ENCODE measurements around the gene EYA2.
"Not testable (repeated sequence)": the region's sequence is repeated elsewhere in the genome, so short reads cannot be mapped to it uniquely, and the experiment has no call there.

EYA2 gene

DNA sequence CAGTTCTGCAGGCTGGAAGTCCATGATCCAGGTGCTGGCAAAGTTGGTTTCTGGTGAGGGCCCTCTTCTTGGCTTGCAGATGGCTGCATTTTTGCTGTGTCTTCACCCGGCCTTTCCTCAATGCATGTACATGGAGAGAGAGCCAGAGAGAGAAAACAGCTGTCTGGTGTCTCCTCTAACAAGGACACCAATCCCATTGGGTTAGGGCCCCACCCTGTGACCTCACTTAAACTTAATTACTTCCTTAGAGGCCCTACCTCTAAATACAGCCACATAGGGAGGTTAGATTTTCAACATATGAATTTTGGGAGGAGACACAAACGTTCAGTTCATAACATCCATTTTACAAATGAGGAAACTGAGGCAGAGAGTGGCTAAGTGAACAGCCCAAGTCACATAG is 259.4 kb downstream of the EYA2 start:
- no peak for DNase-seq

DNA sequence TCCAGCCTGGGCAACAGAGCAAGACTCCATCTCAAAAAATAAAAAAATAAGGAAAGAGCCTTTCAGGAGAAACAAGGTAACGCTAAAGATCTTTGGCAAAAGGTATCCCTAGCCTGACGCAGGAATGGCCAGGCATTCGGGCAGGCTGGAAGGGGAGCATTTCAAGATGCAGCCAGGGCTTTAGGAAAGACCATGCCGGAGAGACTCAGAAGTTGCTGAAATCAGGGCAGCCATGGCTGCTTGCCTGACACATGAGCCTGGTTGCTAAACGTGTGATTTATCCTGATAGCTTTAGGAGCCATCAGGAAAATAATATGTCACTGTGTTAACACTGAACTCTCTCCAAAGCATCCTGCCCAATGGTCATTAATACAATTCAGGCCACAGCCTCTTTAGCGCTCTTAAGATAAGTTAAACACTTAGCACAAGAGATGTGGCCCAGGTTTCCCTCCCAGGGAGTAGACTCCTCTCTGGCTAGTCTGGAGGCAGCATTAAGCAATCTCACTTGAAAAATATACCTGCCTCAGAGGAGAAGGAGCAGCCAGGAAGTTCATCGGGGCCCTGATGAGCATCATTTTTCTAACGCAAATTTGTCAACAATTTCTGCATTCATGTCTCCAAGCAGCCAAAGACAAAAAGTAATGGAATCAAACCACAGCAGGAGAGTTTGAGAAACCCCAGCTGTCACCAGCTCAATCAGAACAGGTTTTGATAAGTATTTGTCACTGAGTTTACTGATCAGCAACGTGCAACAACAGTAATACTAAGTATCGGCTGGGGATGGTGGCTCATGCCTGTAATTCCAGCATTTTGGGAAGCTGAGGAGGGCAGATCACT is 261.9 kb downstream of the EYA2 start:
- no peak for DNase-seq

DNA sequence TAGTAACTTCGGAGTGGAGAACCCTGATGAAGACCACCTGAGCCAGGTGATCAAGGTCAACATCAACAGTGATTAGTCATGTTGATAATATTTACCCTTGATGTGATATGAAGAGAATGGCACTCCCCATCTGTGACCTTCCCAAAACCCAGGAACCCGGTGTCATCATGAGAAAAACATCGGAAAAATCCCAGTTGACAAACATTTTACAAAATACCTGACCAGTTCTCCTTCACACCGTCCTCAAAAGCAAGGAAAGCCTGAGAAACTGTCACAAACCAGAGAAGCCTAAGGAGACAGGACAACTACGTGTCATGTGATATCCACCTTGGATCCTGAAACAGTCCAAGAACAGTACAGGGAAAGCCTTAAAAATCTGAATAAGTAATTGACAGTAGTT is 264.5 kb downstream of the EYA2 start:
- DNase-seq, result no peak

DNA sequence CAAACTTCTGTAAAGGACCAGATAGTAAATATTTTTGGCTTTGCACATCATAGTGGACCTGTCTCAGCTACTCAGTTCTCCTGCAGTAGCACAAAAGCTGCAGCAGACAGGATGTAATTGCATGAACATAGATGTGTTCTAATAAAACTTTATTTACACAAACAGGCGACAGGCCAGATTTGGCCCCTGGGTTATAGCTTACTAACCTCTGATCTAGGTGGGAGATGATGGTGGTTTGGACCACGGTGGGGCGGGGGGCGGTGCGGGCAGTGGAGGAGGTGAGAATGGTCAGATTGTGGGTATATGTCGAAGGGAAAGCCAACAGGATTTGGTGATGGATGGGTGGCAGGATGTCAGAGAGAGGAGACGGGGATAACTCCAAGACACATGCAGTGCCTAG is 265.6 kb downstream of the EYA2 start:
- DNase-seq, result no peak

DNA sequence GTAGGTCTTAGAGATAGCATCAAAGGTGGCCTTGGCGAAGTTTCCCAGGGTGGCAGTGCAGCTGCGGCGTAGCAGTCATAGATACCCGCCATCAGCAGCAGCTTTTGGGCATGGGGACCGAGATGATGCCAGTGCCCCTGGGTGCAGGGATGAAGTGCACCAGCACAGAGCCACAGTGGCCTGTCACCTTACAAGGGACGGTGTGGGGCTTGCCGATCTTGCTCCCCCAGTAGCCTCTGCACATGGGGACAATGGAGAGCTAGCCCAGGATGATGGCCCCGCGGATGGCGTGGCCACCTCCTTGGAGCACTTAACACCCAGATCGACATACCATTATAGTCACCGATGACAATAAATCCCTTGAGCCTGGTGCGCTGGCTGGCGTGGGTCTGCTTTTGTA is 266.3 kb downstream of the EYA2 start:
- no peak for DNase-seq

DNA sequence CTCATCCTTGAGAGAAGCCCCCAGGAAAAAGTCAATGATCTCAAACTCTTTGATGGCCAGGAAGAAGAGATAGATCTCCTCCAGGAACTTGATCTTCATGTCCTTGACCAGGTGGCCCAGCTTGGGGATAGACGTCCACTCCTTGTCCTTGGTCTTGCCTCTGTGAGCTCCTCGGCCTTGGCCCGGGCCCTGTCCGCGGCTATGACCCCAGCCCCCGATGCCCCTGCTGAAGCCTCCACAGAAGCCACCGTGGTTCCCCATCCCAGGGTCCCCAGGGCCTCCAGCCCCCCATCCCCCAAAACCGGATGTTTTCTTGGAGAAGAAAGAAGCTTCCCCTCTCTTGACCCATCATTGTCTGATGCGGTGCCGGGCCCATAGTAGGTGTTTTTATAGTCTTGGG is 266.8 kb downstream of the EYA2 start:
- DNase-seq, result no peak

DNA sequence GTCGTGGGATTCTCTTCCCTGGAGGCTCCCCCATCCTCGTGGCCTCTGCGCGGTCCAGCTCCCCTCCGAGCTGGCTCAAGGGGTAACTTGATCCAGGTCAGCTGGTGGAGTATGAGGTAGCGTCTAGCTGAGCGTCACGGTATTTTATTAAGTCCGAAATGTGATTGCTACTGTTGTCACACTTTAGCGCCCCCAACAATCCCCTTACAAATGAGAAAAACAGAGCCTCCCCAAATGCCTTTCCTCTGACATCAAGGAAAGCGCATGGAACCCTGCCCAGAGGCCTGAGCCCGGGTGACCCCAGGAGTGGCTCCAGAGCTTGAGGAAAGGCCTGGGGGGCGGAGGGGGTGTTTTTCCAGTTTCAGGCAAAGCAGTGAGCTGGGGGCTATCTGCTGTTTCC is 269.5 kb downstream of the EYA2 start:
- DNase-seq, result no peak

DNA sequence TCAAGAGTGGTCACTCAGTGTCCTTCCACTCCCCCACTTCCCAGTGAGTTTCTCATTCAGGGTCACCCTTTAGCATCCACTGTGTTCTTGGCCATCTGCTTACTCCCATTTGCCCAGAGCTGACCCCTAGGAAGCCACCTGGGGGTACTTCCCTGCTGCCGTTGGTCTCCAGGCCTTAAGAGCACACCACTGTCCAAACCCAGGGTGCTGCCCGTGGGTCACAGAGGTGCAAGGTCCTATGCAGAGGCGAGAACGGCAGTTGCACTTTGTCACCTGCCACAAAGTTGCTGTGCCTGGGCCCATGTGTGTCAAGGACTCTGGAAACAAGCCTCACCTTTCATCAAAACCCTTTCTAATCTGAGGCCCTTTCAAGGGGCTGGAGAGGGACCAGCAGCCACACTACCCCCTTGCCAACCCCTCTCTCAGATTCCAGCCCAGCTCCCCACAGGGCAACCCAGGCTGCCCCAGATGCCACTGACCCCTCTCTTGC is 270.8 kb downstream of the EYA2 start:
- DNase-seq, result no peak

DNA sequence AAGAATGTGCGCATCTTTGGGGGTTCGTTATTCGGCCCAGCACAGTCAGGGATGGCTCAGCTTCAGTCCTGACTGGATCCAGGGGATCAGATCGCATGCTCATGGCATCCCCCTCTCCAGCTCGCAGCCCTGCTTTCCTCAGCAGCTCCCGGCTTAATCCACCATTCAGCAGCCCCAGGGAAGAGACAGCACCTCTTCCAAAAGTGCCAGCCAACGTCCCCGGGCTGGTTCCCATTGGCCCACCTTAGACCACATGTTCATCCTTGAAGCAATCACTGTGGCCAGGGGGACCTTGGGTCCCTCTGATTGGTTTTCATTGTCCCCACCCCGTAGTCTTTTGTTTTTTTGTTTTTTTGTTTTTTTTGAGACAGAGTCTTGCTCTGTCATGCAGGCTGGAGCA is 273.2 kb downstream of the EYA2 start:
- no peak for DNase-seq

DNA sequence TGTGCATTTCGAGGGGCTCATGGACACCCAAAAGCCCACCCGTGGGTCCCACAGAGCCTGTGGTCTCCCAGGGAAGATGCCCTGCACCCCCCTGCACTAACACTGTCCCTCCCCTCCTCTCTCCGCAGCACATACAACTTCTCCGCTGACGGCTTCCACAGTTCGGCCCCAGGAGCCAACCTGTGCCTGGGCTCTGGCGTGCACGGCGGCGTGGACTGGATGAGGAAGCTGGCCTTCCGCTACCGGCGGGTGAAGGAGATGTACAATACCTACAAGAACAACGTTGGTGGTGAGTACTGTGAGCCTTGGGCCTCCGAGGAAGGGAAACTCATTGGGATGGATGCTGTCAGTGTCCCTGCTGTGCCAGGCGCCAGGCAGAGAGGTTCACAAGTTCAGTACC is 277.9 kb downstream of the EYA2 start:
- DNase-seq, result no peak

DNA sequence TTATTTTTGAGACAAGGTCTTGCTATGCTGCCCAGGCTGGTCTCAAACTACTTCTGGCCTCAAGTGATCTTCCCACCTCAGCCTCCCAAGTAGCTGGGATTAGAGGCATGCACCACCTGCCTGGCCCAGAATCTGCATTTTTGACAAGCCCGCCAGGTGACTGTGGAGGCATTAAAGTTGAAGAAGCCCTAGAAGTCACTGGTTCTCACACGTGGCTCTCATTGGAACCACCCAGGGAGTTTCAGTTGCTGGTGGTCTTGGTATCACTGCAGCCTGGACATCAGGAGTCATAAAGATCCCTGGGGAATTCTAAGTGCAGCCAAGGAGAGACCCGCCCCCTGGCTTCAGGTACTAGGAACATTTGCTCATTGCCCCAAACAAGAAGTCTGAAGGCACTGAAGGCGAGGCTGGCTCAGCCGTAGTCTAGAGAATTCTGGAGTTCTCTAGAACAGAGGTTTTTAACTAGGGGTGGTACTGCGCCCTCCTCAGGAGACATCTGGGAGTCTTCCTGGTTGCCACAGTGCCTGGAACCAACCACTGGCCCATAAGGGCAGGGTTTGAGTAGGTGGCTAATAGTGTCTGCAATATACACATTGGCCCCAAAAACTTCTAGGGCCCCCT is 279.1 kb downstream of the EYA2 start:
- DNase-seq, result no peak

DNA sequence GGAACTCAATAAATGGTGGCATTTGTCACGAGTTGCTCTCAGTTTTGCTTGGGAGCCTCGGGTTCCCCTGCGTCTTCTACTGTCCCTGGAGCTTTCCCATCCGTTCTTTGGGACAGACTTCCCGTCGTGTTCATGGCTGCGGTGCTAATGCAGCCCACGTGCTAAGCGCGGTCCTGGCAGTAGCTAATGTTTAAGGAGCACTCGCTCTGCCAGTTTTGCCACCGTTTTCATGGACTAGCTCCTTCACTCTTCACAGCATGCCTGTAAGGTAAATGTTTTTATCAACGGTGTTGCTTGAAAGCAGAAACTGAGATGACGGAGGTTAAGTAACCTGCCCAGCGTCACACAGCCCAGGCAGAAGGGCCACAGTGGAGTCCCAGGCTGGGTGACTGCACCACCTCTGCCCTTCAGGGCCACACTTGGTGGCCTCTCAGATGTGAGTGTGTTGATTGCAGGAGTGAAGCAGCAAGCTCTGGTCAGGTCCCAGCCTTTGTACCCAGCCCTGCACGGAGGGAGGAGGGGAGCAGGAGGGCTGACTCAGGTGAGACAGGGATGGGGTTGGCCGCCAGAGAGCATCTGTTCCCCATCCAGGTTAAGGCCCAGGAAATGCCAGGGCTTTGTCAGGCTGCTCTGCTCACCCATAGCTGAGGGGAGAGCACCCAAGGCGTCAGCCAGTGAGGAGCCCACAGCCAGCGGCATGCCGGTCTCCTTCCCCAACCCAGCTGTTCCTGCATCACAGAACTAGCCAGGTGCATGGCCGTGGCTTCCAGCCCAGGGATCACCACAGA is 280.0 kb downstream of the EYA2 start:
- no peak for DNase-seq

DNA sequence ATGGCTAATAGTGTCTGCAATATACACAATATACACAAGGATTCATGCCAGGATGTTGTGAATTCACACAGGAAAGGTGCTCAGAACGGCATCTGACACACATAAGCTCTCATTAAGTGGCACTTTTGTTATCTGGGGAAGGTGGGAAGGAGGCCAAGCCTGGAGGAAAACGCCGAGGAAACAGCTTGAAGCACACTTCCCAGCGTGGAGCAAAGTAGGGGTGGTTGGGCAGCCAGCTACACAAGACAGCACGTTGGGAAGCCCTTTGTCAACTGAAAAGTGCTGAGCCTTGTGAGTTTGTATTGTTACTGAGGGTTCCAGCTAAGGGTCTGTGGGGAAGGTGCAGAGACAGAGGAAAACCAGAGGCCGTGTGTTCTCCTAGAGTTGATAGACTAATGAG is 280.9 kb downstream of the EYA2 start:
- no peak for DNase-seq

DNA sequence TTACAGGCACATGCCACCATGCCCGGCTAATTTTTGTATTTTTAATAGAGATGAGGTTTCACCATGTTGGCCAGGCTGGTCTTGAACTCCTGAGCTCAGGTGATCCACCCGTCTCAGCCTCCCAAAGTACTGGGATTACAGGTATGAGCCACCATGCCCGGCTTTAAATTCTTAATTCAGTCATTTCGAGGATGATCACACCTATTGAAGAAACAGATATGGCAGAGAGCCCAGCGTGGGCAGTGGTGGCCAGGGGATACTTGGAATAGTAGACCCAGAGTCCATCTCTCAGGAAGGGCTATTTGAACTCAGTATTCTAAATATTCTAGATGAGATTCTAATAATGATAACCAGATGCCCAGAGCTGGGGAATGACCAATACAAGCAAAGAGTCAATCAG is 281.6 kb downstream of the EYA2 start:
- not testable (repeated sequence) for DNase-seq

DNA sequence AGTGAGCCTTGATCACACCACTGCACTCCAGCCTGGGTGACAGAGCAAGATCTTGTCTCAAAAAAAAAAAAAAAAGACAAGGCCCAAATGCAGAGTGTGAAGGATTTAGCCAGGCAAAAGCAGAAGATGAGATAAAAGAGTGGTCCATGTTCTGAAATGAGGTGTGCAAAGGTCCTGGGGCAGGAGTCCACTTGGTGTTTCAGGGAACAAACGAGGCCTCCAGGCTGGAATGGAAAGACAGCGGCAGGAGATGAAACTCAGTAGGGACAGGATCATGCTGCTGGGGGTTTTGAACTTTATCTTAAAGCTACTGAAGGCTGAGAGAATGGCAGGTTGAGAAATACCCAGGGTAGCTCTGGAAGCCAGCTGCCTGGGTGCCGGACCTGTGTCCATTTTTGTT is 283.6 kb downstream of the EYA2 start:
- no peak for DNase-seq

DNA sequence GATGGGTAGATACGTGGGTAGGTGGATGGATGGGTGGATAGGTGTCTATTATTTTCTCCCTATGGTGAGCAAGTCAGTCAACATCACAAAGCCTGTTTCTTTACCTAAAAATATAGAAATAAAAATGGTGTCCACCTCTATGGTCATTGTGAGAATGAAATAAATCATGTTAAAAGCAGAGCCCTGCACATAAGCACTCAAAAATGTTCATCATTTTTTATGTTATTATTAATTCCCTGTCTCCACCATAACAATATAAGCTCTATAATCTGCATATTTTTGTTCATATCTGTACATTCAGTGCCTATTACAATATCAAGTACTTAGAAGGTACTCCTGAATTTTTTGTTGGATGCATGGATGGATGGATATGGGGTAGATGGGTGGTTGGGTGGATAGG is 284.2 kb downstream of the EYA2 start:
- no peak for DNase-seq

DNA sequence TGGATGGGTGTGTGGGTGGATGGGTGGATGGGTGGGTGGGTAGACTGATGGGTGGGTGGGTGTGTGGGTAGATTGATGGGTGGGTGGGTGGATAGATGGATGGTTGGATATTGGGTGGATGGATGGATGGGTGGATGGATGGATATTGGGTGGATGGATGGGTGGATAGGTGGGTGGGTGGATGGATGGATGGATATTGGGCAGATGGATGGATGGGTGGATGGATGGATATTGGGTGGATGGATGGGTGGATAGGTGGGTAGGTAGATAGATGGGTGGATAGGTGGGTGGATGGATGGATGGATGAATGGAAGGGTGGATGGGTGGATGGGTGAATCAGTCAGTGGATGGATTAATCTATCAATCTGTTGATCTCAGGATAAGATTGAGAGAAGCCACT is 284.6 kb downstream of the EYA2 start:
- no peak for DNase-seq

DNA sequence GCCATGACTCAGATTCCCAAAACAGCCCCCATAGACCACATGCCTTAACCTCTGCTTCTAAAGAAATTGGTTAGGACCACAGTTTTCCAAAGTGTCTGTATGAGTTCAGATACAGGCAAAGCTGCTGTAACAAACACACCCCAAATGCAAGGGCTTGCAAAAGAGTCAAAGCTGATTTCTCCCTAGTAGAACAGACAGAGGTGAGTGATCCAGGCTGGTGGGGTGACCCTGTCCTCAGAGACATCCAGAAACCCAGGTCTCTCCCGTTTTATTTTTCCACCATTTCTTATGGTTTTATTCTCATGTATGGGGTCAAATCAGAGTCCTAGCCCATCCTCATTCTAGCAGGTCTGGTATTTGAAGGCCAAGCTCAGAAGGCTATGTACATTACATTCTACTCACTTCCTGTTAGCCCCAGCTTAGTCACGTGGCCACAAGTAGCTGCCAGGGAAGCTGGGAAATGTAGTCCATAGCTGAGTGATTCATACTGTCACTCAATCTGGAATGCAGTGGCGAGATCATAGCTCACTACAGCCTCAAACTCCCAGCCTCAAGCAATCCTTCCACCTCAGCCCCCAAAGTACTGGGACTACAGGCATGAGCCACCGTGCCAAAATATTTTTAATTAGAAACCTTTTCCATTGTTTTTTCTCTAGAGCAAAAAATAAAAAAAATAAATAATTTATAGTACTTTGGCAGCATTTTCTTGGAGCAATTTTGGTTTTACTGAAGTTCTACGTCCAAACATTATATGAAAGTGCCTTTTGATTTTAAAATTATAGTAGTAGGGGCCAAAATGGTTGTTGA is 286.6 kb downstream of the EYA2 start:
- DNase-seq, result no peak

DNA sequence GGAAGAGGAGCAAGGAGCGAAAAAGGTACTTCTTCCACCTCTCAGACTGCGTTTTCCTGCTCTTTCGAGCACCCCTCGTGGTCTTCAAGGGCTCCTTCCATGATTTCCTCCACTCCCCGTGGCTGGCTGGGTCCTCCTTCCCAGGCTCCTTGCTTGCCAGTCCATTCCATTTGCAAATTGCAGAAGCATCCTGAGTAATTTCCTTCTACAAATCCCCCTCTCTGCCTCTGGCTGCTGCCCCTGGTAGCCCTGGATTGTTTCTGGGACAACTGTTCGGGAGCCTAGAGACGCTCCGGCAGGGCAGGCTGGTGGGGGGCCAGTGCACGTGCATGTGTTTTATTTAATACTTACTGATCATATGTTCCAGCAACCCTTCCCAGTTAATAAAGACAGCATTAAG is 288.7 kb downstream of the EYA2 start:
- no peak for DNase-seq

DNA sequence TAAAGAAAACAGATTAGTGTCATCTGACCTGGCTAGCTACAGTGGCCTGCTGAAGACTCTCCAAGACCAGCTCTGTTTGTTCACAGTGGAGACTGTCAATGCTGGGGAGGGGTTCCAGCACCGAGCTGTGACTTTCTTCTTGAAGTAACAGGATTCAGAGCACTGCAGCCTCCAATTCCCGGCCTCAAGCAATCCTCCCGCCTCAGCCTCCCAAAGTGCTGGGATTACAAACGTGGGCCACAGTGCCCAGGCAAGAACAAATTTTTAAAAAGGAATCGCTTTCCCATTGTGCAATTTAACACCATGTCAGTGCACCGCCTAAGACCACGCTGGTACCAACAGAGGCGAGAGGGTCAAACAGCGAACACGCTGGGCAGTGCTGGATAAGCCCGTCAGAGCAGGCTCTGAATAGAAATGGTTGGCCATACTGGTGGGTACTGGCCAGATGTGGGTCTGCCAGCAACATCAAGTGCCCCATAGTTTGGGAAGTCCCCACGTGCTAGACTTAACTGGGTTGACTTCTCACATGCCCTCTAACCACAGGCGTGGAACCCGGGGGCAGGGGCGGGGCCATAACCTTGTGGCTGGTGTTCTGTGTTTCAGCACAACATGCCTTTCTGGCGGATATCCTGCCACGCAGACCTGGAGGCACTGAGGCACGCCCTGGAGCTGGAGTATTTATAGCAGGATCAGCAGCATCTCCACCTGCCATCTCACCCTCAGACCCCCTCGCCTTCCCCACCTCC is 293.0 kb downstream of the EYA2 start:
- no peak for DNase-seq

DNA sequence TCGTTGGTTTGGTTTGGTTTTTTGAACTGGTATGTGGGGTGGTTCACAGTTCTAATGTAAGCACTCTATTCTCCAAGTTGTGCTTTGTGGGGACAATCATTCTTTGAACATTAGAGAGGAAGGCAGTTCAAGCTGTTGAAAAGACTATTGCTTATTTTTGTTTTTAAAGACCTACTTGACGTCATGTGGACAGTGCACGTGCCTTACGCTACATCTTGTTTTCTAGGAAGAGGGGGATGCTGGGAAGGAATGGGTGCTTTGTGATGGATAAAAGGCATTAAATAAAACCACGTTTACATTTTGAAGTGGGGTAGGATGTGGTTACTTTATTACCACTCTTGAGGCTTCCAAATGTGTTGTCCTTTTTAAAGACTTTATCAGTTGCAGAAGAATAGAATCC is 293.9 kb downstream of the EYA2 start:
- DNase-seq, result no peak

DNA sequence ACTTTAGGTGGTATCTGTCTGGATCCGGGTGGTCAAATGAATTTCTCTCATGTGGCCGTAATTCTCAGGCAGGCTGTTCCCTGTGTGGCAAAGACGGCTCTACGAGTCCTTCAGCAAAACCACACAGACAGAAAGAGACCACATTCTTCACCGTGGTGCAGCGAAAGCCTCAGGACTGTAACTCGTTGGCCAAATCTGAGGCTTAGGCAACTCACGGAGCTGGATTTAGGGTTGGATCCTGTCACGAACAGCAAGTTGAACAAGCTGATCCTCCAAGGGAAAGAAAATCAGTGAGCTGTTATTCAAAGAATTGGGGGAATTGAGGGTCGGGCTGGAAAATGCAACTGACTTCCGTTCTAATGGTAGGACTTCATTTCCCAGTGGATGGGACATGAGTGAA is 294.4 kb downstream of the EYA2 start:
- DNase-seq, result no peak

Measured in SHP77 treated with DMSO at 0.1 percent for 48 hours (cell line).